Measurements from ENCODE around the gene SALL4.
"Not testable (repeated sequence)": the region's sequence is repeated elsewhere in the genome, so short reads cannot be mapped to it uniquely, and the experiment has no call there.

The SALL4 gene

GRCh38 chr20:51801823-51802123 lies 548 bp downstream of the SALL4 start:
- DNase-seq (ENCODE audit: low spot score) = no peak
- FAIRE-seq = no peak

- DNase-seq (ENCODE audit: low spot score) = no peak
- FAIRE-seq = no peak
Observed at GRCh38 chr20:51801122-51801822, 1.0 kb downstream of the SALL4 start.

- FAIRE-seq (no peak), DNase-seq (ENCODE audit: low spot score) (no peak)
Observed at GRCh38 chr20:51800872-51801121, 1.5 kb downstream of the SALL4 start.

GRCh38 chr20:51800060-51800871 lies 2.1 kb downstream of the SALL4 start:
- DNase-seq (ENCODE audit: low spot score) (no peak), FAIRE-seq (no peak)

GRCh38 chr20:51799401-51799860 lies 2.9 kb downstream of the SALL4 start:
- DNase-seq (ENCODE audit: low spot score) (no peak), FAIRE-seq (no peak)

- DNase-seq (ENCODE audit: low spot score) (no peak), FAIRE-seq (no peak)
Observed at GRCh38 chr20:51797357-51798025, 4.8 kb downstream of the SALL4 start.

GRCh38 chr20:51796340-51796739 lies 6.0 kb downstream of the SALL4 start:
- DNase-seq (ENCODE audit: low spot score) (no peak), FAIRE-seq (no peak)

GRCh38 chr20:51792960-51793359 lies 9.4 kb downstream of the SALL4 start:
- no peak for DNase-seq (ENCODE audit: low spot score)
- no peak for FAIRE-seq

- no peak for DNase-seq (ENCODE audit: low spot score)
- no peak for FAIRE-seq
Observed at GRCh38 chr20:51791626-51792025, 10.7 kb downstream of the SALL4 start.

GRCh38 chr20:51790256-51790655 lies 12.1 kb downstream of the SALL4 start:
- FAIRE-seq = no peak

GRCh38 chr20:51789434-51789833 lies 12.9 kb downstream of the SALL4 start:
- no peak for DNase-seq (ENCODE audit: low spot score)
- no peak for FAIRE-seq

More at GRCh38 chr20:51790256-51790655, 12.1 kb downstream of the SALL4 start:
- DNase-seq (ENCODE audit: low spot score) = no peak

GRCh38 chr20:51788822-51789221 lies 13.5 kb downstream of the SALL4 start:
- DNase-seq (ENCODE audit: low spot score) (no peak), FAIRE-seq (no peak)

GRCh38 chr20:51784299-51784698 lies 18.0 kb downstream of the SALL4 start:
- FAIRE-seq (no peak), DNase-seq (ENCODE audit: low spot score) (no peak)

- not testable (repeated sequence) for DNase-seq (ENCODE audit: low spot score)
Observed at GRCh38 chr20:51778229-51778759, 24.0 kb downstream of the SALL4 start.

GRCh38 chr20:51775241-51775640 lies 27.1 kb downstream of the SALL4 start:
- no peak for DNase-seq (ENCODE audit: low spot score)
- no peak for FAIRE-seq

More at GRCh38 chr20:51778229-51778759, 24.0 kb downstream of the SALL4 start:
- FAIRE-seq = not testable (repeated sequence)

GRCh38 chr20:51772236-51772635 lies 30.1 kb downstream of the SALL4 start:
- FAIRE-seq = no peak
- DNase-seq (ENCODE audit: low spot score) = no peak

GRCh38 chr20:51769976-51770615 lies 32.2 kb downstream of the SALL4 start:
- no peak for FAIRE-seq

GRCh38 chr20:51768759-51769517 lies 33.4 kb downstream of the SALL4 start:
- DNase-seq (ENCODE audit: low spot score) (no peak), FAIRE-seq (no peak)

More at GRCh38 chr20:51769976-51770615, 32.2 kb downstream of the SALL4 start:
- DNase-seq (ENCODE audit: low spot score) = no peak

- FAIRE-seq = no peak
- DNase-seq (ENCODE audit: low spot score) = no peak
Observed at GRCh38 chr20:51767867-51768758, 34.2 kb downstream of the SALL4 start, which contains the start of gene ATP9A. Gene ATP9A (minus strand): TSS chr20:51768390. CDS start chr20:51768369, 21 bp downstream.

All from RCC 7860 (cell line).